GM21447 (cell line): Measurements from ENCODE around the gene SLC9C1.

Experiments used
- ATAC-seq: cut with Tn5 transposase; IDR thresholded peaks from one replicate; pipeline ENCODE4 v1.9.1; 2021; ENCODE audit not compliant: unreplicated experiment

Gene SLC9C1

GRCh38 chr3:112307557-112307956 lies 13.5 kb upstream of the SLC9C1 start:
- ATAC-seq, result no peak

- ATAC-seq, result no peak
Measured at GRCh38 chr3:112306825-112307224, 12.8 kb upstream of the SLC9C1 start.

GRCh38 chr3:112304611-112305010 lies 10.6 kb upstream of the SLC9C1 start:
- ATAC-seq, result no peak

- ATAC-seq, result no peak
Measured at GRCh38 chr3:112303764-112304325, 9.8 kb upstream of the SLC9C1 start.

DNA sequence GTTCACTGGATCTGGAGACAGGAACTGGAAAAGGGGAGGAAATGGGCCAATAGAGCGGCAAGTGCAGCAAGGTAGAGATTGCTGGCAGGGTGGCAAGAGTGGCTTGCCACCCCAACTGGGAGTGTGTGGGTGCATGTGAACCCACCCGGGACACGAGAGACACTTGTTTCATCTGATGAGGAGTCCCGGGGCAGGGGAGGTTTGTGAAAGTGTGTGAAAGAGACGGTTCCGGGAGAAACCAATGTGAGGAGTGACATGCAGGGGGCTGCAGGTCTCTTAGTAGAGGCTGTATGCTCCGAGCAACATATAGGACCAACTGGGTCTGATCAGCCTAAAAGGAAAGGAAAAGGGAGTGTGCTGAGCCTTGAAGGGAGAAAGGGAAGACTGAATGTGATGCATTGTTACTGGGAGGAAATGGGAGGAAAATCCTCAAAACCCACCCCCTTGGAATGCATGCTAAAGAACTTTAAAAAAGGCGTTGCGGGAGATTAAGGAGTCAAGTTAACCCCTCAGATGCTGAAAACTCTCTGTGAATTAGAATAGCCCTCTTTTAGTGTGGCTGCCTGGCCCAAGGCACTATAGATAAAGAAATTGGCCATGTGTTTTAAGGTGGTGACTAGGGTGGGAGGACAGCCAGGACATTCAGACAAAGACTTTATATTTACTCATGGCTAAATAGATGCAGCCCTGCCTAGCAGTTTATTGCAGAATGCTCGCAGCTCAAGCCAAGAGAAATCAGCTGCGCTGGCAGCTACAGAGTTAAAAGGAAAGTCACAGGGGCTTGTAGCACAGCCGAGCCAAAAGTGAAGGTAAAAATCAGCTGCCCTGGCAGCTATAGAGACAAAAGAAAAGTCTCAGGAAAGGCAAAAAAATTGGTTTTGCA lies 9.1 kb upstream of the SLC9C1 start:
- ATAC-seq, result no peak

DNA sequence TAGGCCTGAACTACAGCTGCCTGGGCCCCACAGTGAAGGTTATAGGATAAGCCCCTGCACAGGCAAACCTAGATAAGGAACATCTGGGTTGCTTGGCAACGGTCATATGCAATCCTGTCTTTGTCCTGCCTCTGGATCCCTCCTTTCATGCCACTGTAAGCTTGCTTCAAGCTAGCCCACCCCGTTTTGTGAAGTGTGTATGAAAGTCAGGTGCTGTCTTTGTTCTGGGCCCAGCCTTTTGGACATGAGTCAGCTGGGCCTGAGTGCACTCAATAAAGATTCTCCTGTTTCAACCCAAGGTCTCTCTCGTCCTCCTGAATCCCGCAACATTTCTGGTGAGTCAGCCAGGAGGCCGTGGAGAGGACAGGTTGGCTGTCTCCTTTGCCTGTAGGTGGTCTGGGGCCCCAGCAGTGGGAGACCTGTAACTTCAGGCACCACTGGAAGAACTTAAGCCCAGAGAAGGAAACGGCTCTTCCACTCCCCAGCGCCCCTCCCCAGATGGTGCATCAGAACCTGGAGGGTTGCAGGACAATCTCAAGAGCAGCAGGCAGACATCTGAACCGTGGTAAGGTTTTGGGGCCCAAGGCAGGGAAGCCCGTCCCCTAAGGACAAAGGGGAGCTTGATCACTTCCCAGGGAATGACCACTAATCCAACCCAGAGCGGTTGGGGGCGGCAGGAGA lies 8.3 kb upstream of the SLC9C1 start:
- no peak for ATAC-seq

- no peak for ATAC-seq
Measured at GRCh38 chr3:112298781-112299180, 4.8 kb upstream of the SLC9C1 start.

DNA sequence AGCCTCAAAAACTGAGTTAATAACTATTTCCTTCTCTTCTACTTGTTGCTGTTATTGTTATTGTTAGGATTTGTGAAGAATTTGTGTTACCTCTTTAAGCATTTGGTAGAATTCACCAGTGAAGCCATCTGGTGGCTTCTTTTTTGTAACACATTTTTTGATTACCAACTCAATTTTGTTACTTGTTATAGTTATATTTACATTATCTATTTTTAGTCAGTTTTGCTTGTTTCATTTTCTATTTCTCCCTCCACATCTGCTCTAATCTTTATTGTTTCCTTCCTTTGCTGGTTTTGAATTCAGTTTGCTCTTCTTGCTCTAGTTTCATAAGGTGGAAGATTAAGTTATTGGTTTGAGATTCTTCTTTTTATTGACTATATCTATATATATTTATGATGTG lies 3.7 kb upstream of the SLC9C1 start:
- no peak for ATAC-seq

DNA sequence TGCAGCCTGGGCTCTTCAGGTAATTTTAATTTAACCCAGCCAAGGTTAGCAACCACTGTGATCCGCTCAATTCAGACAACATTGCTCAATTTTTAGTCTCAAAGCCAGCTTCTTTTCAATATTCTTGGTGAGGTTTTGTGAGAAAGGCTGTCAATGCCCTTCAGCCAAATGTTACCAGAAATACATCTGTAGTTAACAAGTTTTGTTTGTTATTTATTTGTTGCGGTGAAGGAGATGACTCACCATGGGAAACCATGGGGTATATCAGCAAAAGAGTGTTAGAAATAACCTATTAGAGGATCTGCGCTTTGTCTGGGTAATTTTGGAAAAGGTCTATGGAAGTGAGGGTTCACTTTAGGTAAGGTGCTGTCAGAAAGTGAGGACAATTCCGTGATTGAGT lies 5.0 kb downstream of the SLC9C1 start:
- ATAC-seq, result no peak

- no peak for ATAC-seq
Measured at GRCh38 chr3:112280266-112280665, 13.8 kb downstream of the SLC9C1 start.

GRCh38 chr3:112273536-112273935 lies 20.5 kb downstream of the SLC9C1 start:
- no peak for ATAC-seq

GRCh38 chr3:112261742-112262141 lies 32.3 kb downstream of the SLC9C1 start:
- ATAC-seq, result no peak

GRCh38 chr3:112260563-112260962 lies 33.5 kb downstream of the SLC9C1 start:
- no peak for ATAC-seq

DNA sequence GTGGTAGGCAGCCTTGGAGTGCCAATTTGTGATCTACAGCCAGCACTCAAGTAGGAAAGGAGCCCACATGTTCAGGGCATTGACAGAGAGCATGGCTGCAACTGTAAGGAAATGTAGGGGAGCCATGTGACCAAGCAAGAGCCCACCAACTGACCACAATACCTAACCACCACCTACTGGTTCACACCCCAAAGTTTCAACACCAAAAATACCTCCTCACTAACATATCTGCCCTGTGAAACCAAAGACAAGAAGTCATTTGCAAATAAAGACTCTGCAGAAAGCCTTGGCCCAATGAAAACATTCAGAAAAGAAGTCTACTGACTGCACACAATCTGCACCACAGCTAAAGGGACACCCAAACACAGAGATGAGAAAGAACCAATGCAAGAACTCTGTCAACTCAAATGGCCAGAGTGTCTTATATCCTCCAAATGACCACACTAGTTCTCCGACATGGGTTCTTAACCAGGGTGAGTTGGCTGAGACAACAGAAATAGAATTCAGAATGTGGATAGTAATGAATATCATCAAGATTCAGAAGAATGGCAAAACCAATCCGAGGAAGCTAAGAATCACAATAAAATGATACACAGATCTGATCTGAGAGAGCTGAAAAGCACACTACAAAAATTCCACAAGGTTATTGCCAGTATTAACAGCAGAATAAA lies 40.6 kb downstream of the SLC9C1 start:
- no peak for ATAC-seq

DNA sequence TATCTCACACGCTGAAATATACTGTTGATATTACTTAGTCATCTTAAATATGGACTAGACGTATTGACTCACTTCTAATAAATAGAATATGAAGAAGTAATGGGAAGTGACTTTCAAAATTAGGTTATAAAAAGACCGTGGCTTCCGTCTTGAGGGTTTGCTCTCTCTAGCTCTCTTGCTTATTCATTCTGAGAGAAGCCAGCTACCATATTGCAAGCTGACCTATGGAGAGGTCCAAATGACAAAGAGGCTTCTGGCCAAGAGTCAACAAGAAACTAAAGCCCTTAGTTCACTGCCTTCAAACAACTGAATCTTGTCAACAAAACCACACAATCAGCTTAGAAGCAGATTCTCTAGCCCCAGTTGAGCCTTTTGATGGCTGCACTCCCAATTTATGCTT lies 46.1 kb downstream of the SLC9C1 start:
- peak; percentile 78 for ATAC-seq

DNA sequence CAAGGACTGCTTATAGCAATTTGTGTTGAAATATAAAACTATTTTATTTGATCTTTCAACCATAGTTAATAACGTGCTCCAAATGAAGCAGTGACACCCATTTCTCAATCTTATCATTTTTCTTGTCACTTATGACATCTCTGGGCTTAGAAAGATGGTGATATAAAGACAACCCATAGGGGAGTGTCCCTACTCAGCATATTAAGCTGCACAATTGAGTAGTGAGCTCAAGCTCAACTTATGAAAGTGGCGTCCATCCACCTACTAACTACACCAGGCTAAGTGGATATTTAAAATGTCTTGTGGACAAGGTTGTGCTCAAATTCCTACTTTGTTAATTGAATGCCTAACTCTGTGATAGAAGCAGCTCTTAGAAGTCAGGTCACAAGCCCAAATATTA lies 46.7 kb downstream of the SLC9C1 start:
- no peak for ATAC-seq

GRCh38 chr3:112233083-112233482 lies 60.9 kb downstream of the SLC9C1 start:
- no peak for ATAC-seq

DNA sequence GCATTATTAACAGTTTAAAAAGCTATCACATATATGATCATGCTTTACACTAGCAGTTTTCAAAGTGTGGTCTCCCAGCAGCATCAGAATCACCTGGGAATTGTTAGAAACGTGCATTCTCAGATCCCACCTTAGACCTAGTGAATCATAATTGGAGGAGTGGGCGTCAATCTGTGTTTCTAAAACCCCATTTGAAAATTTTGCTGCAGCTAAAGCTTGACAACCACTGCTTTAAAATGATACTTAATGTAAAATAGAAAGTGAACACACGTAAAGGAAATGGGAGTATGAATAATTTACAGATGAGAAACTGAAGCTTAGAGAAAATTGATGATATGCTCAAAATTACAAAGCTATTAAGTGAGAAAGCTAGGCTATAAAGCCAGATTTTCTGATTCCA lies 62.3 kb downstream of the SLC9C1 start:
- ATAC-seq, result no peak

DNA sequence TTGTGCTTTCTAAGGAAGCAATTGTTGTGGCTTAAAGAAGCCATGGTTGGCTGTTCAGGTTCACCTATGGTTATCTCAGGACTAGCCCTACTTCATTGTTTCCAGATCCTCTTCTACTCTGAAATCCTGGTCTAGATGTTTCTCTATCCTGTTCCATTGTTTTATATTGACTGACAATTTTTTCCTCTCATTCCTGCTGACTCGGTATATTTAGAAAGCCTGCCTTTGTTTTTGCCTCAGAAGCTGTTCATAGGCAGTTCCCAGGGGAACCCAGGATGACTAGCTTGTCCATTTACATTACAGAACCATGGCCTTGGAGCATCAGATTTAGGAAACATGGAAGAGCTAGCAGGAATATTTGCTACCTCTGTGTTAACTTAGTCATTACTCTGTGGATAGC lies 64.0 kb downstream of the SLC9C1 start:
- no peak for ATAC-seq

- no peak for ATAC-seq
Measured at GRCh38 chr3:112228786-112229185, 65.2 kb downstream of the SLC9C1 start.

GRCh38 chr3:112200317-112200666 lies 93.7 kb downstream of the SLC9C1 start:
- no peak for ATAC-seq
